ENCODE data around the gene CYGB. TPM values are rescaled to one million over a fixed set of nuclear protein-coding genes. Genes with fewer than 3 reads are reported as not detected.

Gene CYGB
- total and polyA plus RNA-seq, 4 donors, result 0.83 to 7.8 (median 1.4) TPM

GRCh38 chr17:76572201-76572910 lies 34.8 kb upstream of the CYGB start:
- Histone ChIP-seq H3K9me3 (ENCODE audit: control insufficient read depth in 4 of 4, low read length in 3 of 4) (no peaks in the 10 kb centered on the region), H3K9ac (ENCODE audit: low read depth in 1 of 2, low read length in 2 of 2) (no peak overlapping the region), H3K4me1 (ENCODE audit: control insufficient read depth in 4 of 4, insufficient read depth in 4 of 4, low read length in 3 of 4) (peaks cover 0 to 6% (median 1%) of the 10 kb centered on the region in 4 donors), H3K27me3 (ENCODE audit: control insufficient read depth in 4 of 4, insufficient read depth in 4 of 4, low read length in 3 of 4) (no peaks in the 10 kb centered on the region), H3K27ac (ENCODE audit: low read depth in 1 of 2, low read length in 2 of 2) (no peak overlapping the region), H3K4me3 (ENCODE audit: low read depth in 1 of 3, low read length in 3 of 3) (no peak overlapping the region), H3K36me3 (ENCODE audit: control insufficient read depth in 4 of 4, insufficient read depth in 3 of 4, low read depth in 1 of 4, low read length in 3 of 4) (no peaks in the 10 kb centered on the region)
- 95% methylated on average over 17 of the region's 17 CpGs for WGBS
- TF ChIP-seq MAX (IDR thresholded peaks at IDR 0.05), result no peak
- no peak for DNase-seq (ENCODE audit: low spot score)

- H3K4me3 ChIP-seq (ENCODE audit: low read depth in 1 of 3, low read length in 3 of 3), result no peak overlapping the region
- WGBS, result 93% methylated on average over 13 of the region's 13 CpGs
- TF ChIP-seq ATF3 (IDR thresholded peaks at IDR 0.05) (no peak), HNF4A (conservative IDR thresholded peaks at IDR 0.05) (no peak)
- H3K9ac ChIP-seq (ENCODE audit: low read depth in 1 of 2, low read length in 2 of 2), result no peak overlapping the region
- peaks cover 0 to 12% (median 3%) of the 10 kb centered on the region in 4 donors for H3K4me1 ChIP-seq (ENCODE audit: control insufficient read depth in 4 of 4, insufficient read depth in 4 of 4, low read length in 3 of 4)
- H3K36me3 ChIP-seq (ENCODE audit: control insufficient read depth in 4 of 4, insufficient read depth in 3 of 4, low read depth in 1 of 4, low read length in 3 of 4), result peaks cover 0 to under 1% (median 0%) of the 10 kb centered on the region in 4 donors
- no peaks in the 10 kb centered on the region for H3K9me3 ChIP-seq (ENCODE audit: control insufficient read depth in 4 of 4, low read length in 3 of 4)
- no peak overlapping the region for H3K27ac ChIP-seq (ENCODE audit: low read depth in 1 of 2, low read length in 2 of 2)
- no peaks in the 10 kb centered on the region for H3K27me3 ChIP-seq (ENCODE audit: control insufficient read depth in 4 of 4, insufficient read depth in 4 of 4, low read length in 3 of 4)
- no peak for DNase-seq (ENCODE audit: low spot score)
Measured at GRCh38 chr17:76570877-76571471, 33.5 kb upstream of the CYGB start.

GRCh38 chr17:76570457-76570856 lies 32.9 kb upstream of the CYGB start:
- Histone ChIP-seq H3K9ac (ENCODE audit: low read depth in 1 of 2, low read length in 2 of 2) (no peak overlapping the region), H3K27ac (ENCODE audit: low read depth in 1 of 2, low read length in 2 of 2) (no peak overlapping the region), H3K27me3 (ENCODE audit: control insufficient read depth in 4 of 4, insufficient read depth in 4 of 4, low read length in 3 of 4) (no peaks in the 10 kb centered on the region), H3K9me3 (ENCODE audit: control insufficient read depth in 4 of 4, low read length in 3 of 4) (no peaks in the 10 kb centered on the region), H3K4me3 (ENCODE audit: low read depth in 1 of 3, low read length in 3 of 3) (no peak overlapping the region), H3K36me3 (ENCODE audit: control insufficient read depth in 4 of 4, insufficient read depth in 3 of 4, low read depth in 1 of 4, low read length in 3 of 4) (peaks cover 0 to 5% (median 4%) of the 10 kb centered on the region in 4 donors), H3K4me1 (ENCODE audit: control insufficient read depth in 4 of 4, insufficient read depth in 4 of 4, low read length in 3 of 4) (peaks cover 0 to 12% (median 3%) of the 10 kb centered on the region in 4 donors)
- TF ChIP-seq HNF4G (IDR thresholded peaks at IDR 0.05), result no peak
- 93% methylated on average over 7 of the region's 7 CpGs for WGBS
- DNase-seq (ENCODE audit: low spot score), result no peak

- Histone ChIP-seq H3K9ac (ENCODE audit: low read depth in 1 of 2, low read length in 2 of 2) (no peak overlapping the region), H3K27ac (ENCODE audit: low read depth in 1 of 2, low read length in 2 of 2) (no peak overlapping the region), H3K27me3 (ENCODE audit: control insufficient read depth in 4 of 4, insufficient read depth in 4 of 4, low read length in 3 of 4) (no peaks in the 10 kb centered on the region), H3K9me3 (ENCODE audit: control insufficient read depth in 4 of 4, low read length in 3 of 4) (no peaks in the 10 kb centered on the region), H3K36me3 (ENCODE audit: control insufficient read depth in 4 of 4, insufficient read depth in 3 of 4, low read depth in 1 of 4, low read length in 3 of 4) (peaks cover 0 to 10% (median 5%) of the 10 kb centered on the region in 4 donors), H3K4me1 (ENCODE audit: control insufficient read depth in 4 of 4, insufficient read depth in 4 of 4, low read length in 3 of 4) (peaks cover 0 to 12% (median 3%) of the 10 kb centered on the region in 4 donors), H3K4me3 (ENCODE audit: low read depth in 1 of 3, low read length in 3 of 3) (no peak overlapping the region)
- 64% methylated on average over 18 of the region's 18 CpGs for WGBS
- DNase-seq (ENCODE audit: low spot score), result no peak
- TF ChIP-seq GABPA (IDR thresholded peaks at IDR 0.05 in 1 of 2, conservative IDR thresholded peaks at IDR 0.05 in 1 of 2) (no peak), YY1 (IDR thresholded peaks at IDR 0.05) (no peak), RXRA (IDR thresholded peaks at IDR 0.05) (peak in 1 of 2 donors; percentile 27), TAF1 (conservative IDR thresholded peaks at IDR 0.05) (no peak), HNF4G (IDR thresholded peaks at IDR 0.05) (no peak), JUND (IDR thresholded peaks at IDR 0.05) (no peak), MAX (IDR thresholded peaks at IDR 0.05) (no peak), HNF4A (conservative IDR thresholded peaks at IDR 0.05) (peak in 1 of 2 donors; percentile 16), EGR1 (IDR thresholded peaks at IDR 0.05; ENCODE audit: low read depth in 2 of 2) (no peak), RAD21 (IDR thresholded peaks at IDR 0.05) (peak in 1 of 2 donors; percentile 25), ZBTB33 (IDR thresholded peaks at IDR 0.05) (no peak), NR2F2 (IDR thresholded peaks at IDR 0.05) (peak; percentile 50), REST (IDR thresholded peaks at IDR 0.05) (no peak), FOXA2 (IDR thresholded peaks at IDR 0.05) (no peak)
Measured at GRCh38 chr17:76569607-76570279, 32.2 kb upstream of the CYGB start.
